Muscle of leg (tissue), 11 donors: ENCODE results near the gene DNAH1. TPM values are rescaled to one million over a fixed set of nuclear protein-coding genes. Genes with fewer than 3 reads are reported as not detected.
A peak's percentile ranks its signal among the peaks of the same experiment; 100 is the strongest.

Source experiments
- DNase-seq: peaks from one replicate; pipeline ENCODE4 v3.0.0; 2013
- H3K27ac ChIP-seq: one replicate; pipeline ENCODE4 v1.5.1; 2013; ENCODE audit warnings: mild to moderate bottlenecking, low read length, control low read depth
- H3K27me3 ChIP-seq: one replicate; pipeline ENCODE4 v1.6.1; 2013; ENCODE audit warnings: low read length; ENCODE audit not compliant: control insufficient read depth, insufficient read depth
- H3K36me3 ChIP-seq: one replicate; pipeline ENCODE4 v1.6.1; 2013; ENCODE audit warnings: low read length; ENCODE audit not compliant: control insufficient read depth, insufficient read depth
- H3K4me1 ChIP-seq: one replicate; pipeline ENCODE4 v1.6.1; 2013; ENCODE audit warnings: low read length; ENCODE audit not compliant: control insufficient read depth, insufficient read depth
- H3K4me3 ChIP-seq: one replicate; pipeline ENCODE4 v1.5.1; 2013; ENCODE audit warnings: low read length, control low read depth
- H3K9me3 ChIP-seq: replicated peaks from 2 replicates; pipeline ENCODE4 v1.6.1; 2013; ENCODE audit warnings: low read depth, low read length; ENCODE audit not compliant: control insufficient read depth
- WGBS: methylation state at CpG from one replicate; pipeline ENCODE4 v1.1.5; 2013; ENCODE audit warnings: missing lambda C conversion rate; ENCODE audit not compliant: insufficient coverage; 5-methylcytosine and 5-hydroxymethylcytosine counted together
- polyA plus RNA-seq, 8 donors: library from polyadenylated mRNA; unstranded; fragments of 120-200 nt; gene quantifications; one replicate each; pipeline versions ENCODE4 v1.2.1 to v1.2.3, GENCODE V29; 2013; ENCODE audit warnings: inconsistent platforms in 1 of 8, low replicate concordance in 1 of 8; ENCODE audit not compliant: insufficient read length in 8 of 8, insufficient read depth in 1 of 8
- total RNA-seq: library from RNA; stranded (reverse); fragments of 120-200 nt; gene quantifications from one replicate; pipeline ENCODE4 v1.2.4, GENCODE V29; 2013

DNAH1 gene
- total and polyA plus RNA-seq, 9 donors, result 3.2 to 6.0 (median 4.4) TPM

DNA sequence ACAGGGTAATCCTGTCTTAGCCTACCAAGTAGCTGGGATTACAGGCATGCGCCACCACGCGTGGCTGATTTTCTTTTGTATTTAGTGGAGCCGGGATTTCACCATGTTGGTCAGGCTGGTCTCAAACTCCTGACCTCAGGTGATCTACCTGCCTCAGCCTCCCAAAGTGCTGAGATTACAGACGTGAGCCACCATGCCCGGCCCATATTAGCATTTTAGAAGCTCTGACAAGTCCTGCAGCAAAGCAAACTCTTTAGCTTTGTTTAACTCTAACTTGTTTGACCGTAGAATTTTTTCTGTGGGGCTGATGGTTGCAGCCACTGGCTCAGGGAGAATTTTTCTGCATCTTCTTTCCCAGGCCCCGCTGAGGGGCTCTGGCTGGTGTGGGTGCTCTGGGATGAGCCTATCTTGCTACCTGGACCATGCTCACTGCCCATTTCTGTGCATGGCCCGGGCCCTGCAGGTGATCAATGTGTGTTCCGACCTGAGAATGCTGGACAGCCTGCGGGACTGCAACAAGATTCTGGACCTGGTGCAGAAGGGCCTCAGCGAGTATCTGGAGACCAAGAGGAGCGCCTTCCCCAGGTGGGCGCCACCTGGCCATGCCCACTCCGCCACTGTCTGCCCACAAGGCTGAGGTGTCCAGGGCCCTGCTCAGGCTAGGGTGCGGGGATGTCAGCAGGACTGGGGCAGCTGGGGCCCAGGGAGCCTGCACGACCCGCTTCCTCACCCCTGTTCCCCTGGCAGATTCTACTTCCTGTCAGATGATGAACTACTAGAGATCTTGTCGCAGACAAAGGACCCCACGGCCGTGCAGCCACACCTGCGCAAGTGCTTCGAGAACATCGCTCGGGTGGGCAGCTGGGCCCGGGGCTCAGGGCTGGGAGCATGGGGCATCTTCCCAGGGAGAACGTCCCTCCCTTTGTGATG lies 41.3 kb downstream of the DNAH1 start:
- Histone ChIP-seq H3K4me3 (no peak overlapping the region), H3K27ac (no peak overlapping the region), H3K9me3 (no peaks in the 10 kb centered on the region), H3K27me3 (no peaks in the 10 kb centered on the region), H3K36me3 (peaks cover 34% of the 10 kb centered on the region), H3K4me1 (no peaks in the 10 kb centered on the region)
- 81% methylated on average over 24 of the region's 27 CpGs for WGBS
- no peak for DNase-seq

DNA sequence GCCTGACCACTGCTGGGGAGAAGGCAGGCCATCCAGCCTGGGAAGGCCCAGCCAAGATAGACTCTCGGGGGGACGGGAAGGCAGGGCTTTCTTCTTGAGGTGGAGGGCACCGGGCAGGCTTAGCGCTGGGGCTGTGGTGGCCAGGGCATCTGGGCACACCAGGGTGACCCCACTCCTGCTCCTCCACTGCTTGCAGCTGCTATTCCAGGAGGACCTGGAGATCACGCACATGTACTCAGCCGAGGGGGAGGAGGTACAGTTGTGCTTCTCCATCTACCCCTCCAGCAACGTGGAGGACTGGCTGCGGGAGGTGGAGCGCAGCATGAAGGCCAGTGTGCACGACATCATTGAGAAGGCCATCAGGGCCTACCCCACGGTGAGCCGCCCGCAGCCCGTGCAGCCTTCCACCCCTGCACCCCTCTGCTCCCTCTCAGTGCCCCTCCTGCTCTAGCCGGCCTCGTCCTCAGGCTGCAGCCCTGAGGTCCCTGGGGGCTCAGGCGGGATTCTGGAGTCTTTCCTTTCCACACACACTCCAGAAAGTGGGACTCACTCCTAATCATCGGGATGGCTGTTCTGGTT lies 42.3 kb downstream of the DNAH1 start:
- Histone ChIP-seq H3K4me3 (no peak overlapping the region), H3K27me3 (no peaks in the 10 kb centered on the region), H3K36me3 (peaks cover 40% of the 10 kb centered on the region), H3K27ac (no peak overlapping the region), H3K4me1 (no peaks in the 10 kb centered on the region), H3K9me3 (no peaks in the 10 kb centered on the region)
- WGBS, result 71% methylated on average over 11 of the region's 18 CpGs
- no peak for DNase-seq

DNA sequence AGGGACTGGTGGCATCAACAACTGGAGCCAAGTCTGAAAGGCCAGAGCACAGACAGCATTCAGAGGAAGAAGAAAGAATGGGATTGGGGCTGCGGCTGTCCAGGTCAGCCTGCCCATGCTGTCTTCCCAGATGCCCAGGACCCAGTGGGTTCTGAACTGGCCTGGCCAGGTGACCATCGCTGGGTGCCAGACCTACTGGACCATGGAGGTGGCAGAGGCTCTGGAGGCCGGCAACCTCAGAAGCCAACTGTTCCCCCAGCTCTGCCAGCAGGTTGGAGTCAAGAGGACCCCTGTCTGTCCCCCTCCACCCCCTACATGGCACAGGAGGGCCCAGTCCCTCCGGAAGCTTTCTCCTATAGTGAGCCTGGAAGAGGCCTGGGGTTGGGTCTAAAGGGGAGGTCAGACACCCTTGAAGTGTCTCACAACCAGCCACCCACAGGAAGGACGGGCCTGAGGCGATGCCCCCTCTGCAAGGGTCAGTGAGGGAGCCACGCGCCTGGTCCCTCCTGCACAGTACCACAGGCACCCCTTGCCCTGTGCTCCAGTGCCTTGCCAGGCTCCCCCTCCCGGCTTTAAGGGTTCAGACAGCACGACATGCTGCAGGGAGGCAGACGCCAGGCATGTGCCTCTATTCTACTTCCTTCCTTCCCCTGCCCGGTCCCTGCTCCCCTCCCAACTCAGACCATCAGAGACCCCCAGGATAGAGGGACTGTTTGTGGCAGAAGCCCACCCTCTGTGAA lies 43.2 kb downstream of the DNAH1 start:
- Histone ChIP-seq H3K36me3 (peaks cover 47% of the 10 kb centered on the region), H3K27me3 (no peaks in the 10 kb centered on the region), H3K9me3 (no peaks in the 10 kb centered on the region), H3K4me1 (peaks cover 1% of the 10 kb centered on the region), H3K27ac (no peak overlapping the region), H3K4me3 (no peak overlapping the region)
- WGBS, result 83% methylated on average over 6 of the region's 12 CpGs
- DNase-seq, result no peak

DNA sequence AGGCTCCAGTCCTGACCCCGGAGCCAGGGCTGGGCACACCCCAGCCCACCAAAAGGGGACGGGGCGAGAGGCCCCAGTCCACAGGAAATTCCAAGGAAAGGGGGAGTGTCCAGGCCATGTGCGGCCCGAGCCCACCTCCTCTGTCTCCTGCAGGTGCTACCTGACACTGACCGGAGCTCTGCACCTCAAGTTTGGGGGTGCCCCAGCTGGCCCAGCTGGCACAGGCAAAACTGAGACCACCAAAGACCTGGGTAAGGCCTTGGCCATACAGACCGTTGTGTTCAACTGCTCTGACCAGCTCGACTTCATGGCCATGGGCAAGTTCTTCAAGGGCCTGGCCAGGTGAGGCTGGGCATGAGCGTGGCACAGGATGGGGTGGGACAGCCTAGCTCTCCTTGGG lies 44.9 kb downstream of the DNAH1 start:
- Histone ChIP-seq H3K4me3 (no peak overlapping the region), H3K36me3 (peaks cover 57% of the 10 kb centered on the region), H3K27ac (no peak overlapping the region), H3K4me1 (peaks cover 17% of the 10 kb centered on the region), H3K27me3 (no peaks in the 10 kb centered on the region), H3K9me3 (no peaks in the 10 kb centered on the region)
- WGBS, result 81% methylated on average over 9 of the region's 9 CpGs
- no peak for DNase-seq

DNA sequence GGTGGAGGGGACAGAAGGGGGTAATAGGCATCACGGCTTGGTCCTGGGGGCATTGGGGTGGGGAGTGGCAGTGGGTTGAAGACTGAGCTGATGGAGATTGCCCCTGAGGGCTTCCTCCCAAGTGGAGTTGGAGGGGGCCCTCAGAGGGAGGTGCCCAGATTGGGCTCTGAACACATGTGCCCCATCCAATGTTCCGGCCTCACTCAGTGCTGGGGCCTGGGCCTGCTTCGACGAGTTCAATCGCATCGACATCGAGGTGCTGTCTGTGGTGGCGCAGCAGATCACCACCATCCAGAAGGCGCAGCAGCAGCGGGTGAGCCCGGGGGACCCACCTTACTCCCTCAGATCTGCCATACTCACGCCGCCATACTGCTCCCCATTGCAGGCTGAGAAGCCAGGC lies 45.3 kb downstream of the DNAH1 start:
- H3K36me3 ChIP-seq, result peaks cover 57% of the 10 kb centered on the region
- H3K27me3 ChIP-seq, result no peaks in the 10 kb centered on the region
- H3K4me3 ChIP-seq, result no peak overlapping the region
- peaks cover 22% of the 10 kb centered on the region for H3K4me1 ChIP-seq
- no peaks in the 10 kb centered on the region for H3K9me3 ChIP-seq
- no peak overlapping the region for H3K27ac ChIP-seq
- 96% methylated on average over 13 of the region's 13 CpGs for WGBS
- no peak for DNase-seq

DNA sequence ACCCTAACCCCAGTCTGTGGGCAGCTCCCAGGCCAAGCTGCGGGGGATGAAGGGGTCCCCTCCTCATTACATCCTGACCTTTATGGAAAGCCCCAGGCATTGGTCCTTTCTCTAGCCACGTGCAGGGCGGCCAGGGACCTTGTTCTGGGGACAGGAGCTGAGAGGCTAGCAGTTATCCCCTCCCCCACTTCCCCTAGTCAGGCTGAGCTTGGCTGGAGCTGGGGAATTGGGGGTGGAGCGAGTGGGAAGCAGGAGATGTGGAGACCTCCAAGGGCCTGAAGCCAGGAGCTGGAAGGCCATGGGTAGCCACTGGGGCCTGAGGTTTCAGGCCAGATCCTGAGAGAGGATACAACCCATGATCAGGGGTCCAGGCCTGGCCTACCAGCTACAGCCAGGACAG lies 45.8 kb downstream of the DNAH1 start:
- Histone ChIP-seq H3K36me3 (peaks cover 57% of the 10 kb centered on the region), H3K27ac (no peak overlapping the region), H3K9me3 (no peaks in the 10 kb centered on the region), H3K27me3 (no peaks in the 10 kb centered on the region), H3K4me1 (peaks cover 26% of the 10 kb centered on the region), H3K4me3 (no peak overlapping the region)
- DNase-seq, result no peak
- WGBS, result no CpG with 5 or more reads among the region's 4 CpGs

DNA sequence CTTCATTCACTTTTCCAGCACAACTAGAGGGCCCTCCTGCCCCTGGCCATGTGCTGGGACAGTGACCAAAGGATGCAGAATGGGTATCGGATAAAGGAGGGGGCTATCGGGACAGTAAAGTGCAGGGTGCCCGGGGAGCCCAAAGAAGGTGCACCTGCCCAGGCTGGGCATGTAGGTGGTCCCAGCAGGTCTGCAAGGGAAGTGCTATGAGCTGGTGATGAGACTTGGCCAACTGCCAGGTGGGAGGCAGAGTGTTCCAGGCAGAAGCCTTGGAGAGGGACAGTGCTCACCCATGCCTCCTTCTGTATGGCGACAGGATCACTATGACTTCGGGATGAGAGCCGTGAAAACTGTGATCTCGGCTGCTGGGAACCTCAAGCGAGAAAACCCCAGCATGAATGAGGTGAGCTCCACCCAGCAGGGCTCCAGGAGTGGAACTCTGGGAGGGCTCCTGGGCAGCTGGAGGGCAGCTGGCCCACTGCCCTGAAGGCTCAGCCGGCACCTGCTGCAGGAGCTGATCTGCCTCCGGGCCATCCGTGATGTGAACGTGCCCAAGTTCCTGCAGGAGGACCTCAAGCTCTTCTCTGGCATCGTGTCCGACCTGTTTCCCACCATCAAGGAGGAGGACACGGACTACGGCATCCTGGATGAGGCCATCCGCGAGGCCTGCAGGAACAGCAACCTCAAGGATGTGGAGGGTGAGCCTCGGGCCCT lies 48.4 kb downstream of the DNAH1 start:
- Histone ChIP-seq H3K27ac (no peak overlapping the region), H3K9me3 (no peaks in the 10 kb centered on the region), H3K27me3 (no peaks in the 10 kb centered on the region), H3K4me1 (peaks cover 38% of the 10 kb centered on the region), H3K4me3 (no peak overlapping the region), H3K36me3 (peaks cover 54% of the 10 kb centered on the region)
- 88% methylated on average over 19 of the region's 19 CpGs for WGBS
- DNase-seq, result peak; percentile 29

DNA sequence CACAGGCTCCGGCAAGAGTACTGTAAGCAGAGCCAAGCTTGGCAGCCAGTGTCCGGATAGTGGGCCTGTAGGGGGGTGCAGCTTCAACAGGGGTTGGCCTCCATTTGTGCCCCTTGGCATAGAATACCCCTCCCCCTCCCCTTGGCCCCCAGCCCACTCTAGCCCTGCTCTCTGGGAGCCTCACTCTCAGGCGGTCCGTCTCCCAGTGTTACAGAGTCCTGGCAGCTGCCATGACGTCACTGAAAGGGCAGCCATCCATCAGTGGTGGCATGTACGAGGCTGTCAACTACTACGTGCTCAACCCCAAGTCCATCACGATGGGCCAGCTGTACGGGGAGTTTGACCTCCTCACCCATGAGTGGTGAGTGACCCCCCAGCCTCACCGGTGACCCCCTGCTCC lies 50.4 kb downstream of the DNAH1 start:
- no peaks in the 10 kb centered on the region for H3K27me3 ChIP-seq
- peaks cover 56% of the 10 kb centered on the region for H3K4me1 ChIP-seq
- H3K4me3 ChIP-seq, result no peak overlapping the region
- peak; percentile 53 for DNase-seq
- no peaks in the 10 kb centered on the region for H3K9me3 ChIP-seq
- WGBS, result 69% methylated on average over 6 of the region's 10 CpGs
- H3K36me3 ChIP-seq, result peaks cover 42% of the 10 kb centered on the region
- H3K27ac ChIP-seq, result peak overlapping the region; percentile 51

DNA sequence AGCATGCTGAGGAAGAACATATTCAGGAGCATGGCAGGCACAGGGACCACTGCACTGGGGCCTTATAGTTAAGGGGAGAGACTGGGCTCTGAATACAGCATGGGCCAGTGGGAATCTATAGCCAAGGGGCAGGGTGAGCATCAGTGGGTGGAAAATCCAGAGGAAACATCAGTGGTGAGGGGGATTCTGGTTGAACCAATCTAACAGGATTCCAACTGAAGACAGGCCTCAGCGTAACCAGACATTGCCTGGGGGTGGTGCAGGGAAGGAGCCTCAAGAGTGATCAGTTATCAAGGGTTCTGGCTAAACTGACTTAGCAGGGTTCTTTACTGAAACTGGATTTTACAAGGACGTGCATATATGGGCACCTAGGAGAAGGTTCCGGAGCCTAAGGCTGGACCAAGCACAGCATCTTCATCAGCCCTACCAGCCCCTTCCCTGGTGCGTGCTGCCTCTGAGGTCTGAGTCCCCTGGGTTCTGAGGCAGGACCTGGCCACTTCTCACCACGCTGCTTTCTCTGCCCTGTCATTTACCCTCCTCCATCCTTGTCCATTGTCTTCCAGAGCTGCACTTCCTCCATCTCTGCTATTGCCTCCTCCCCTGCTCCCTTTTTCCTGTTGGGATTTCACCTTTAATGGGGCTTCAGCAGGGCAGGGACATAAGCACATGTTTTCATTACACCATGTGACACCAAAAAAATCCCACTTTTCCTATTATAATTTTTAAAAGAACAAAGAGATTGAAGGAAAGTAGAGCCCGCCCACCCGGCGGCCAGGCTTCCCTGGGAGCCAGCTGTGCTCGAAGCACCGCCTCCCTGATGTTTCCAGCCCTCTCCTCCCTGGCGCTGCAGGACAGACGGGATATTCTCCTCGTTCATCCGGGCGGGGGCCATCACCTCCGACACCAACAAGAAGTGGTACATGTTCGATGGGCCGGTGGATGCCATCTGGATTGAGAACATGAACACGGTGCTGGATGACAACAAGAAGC lies 52.1 kb downstream of the DNAH1 start:
- peaks cover 30% of the 10 kb centered on the region for H3K36me3 ChIP-seq
- WGBS, result 41% methylated on average over 12 of the region's 19 CpGs

More for the DNA sequence above, 52.1 kb downstream of the DNAH1 start:
- H3K27ac ChIP-seq, result no peak overlapping the region
- DNase-seq, result peak; percentile 36
- H3K4me3 ChIP-seq, result no peak overlapping the region
- H3K27me3 ChIP-seq, result no peaks in the 10 kb centered on the region
- no peaks in the 10 kb centered on the region for H3K9me3 ChIP-seq
- peaks cover 56% of the 10 kb centered on the region for H3K4me1 ChIP-seq
